Stimulated activated naive CD8-positive, alpha-beta T cell treated with anti-CD3 and anti-CD28 coated beads, Interleukin-15, Interleukin-2, amounts not matched to agents 100 ng/mL and 50 ng/mL, for 24 hours (primary cell): ENCODE measurements around the gene CDK19.
"Not testable (repeated sequence)": the region's sequence is repeated elsewhere in the genome, so short reads cannot be mapped to it uniquely, and the experiment has no call there.

Experiments used
- H3K27ac Mint-ChIP-seq: one replicate; pipeline ENCODE4 v1.8.0; 2021; ENCODE audit warnings: mild to moderate bottlenecking, mixed read lengths
- H3K27me3 Mint-ChIP-seq: one replicate; pipeline ENCODE4 v1.8.0; 2021; ENCODE audit warnings: mixed read lengths
- H3K36me3 Mint-ChIP-seq: one replicate; pipeline ENCODE4 v1.8.0; 2021; ENCODE audit warnings: low read depth, mixed read lengths
- H3K4me1 Mint-ChIP-seq: one replicate; pipeline ENCODE4 v1.8.0; 2021; ENCODE audit warnings: low read depth, mixed read lengths
- H3K4me3 Mint-ChIP-seq: one replicate; pipeline ENCODE4 v1.8.0; 2021; ENCODE audit warnings: mild to moderate bottlenecking, mixed read lengths
- H3K9me3 Mint-ChIP-seq: one replicate; pipeline ENCODE4 v1.8.0; 2021; ENCODE audit warnings: mixed read lengths

Gene CDK19

GRCh38 chr6:110606151-110606550 lies 209.1 kb downstream of the CDK19 start:
- Mint-ChIP-seq H3K4me1 (no peaks in the 10 kb centered on the region), H3K27ac (no peak overlapping the region), H3K27me3 (no peaks in the 10 kb centered on the region), H3K9me3 (no peaks in the 10 kb centered on the region), H3K36me3 (no peaks in the 10 kb centered on the region), H3K4me3 (no peak overlapping the region)

- not testable (repeated sequence) for H3K9me3 Mint-ChIP-seq, H3K36me3 Mint-ChIP-seq, H3K27ac Mint-ChIP-seq, H3K4me3 Mint-ChIP-seq, H3K27me3 Mint-ChIP-seq, H3K4me1 Mint-ChIP-seq
Observed at GRCh38 chr6:110600640-110601039, 214.6 kb downstream of the CDK19 start.

- H3K36me3 Mint-ChIP-seq, result no peaks in the 10 kb centered on the region
- no peaks in the 10 kb centered on the region for H3K9me3 Mint-ChIP-seq
- H3K27ac Mint-ChIP-seq, result no peak overlapping the region
- H3K4me1 Mint-ChIP-seq, result no peaks in the 10 kb centered on the region
- no peaks in the 10 kb centered on the region for H3K27me3 Mint-ChIP-seq
- no peak overlapping the region for H3K4me3 Mint-ChIP-seq
Observed at GRCh38 chr6:110597761-110598160, 217.5 kb downstream of the CDK19 start.

- Mint-ChIP-seq H3K9me3 (no peaks in the 10 kb centered on the region), H3K27me3 (no peaks in the 10 kb centered on the region), H3K36me3 (no peaks in the 10 kb centered on the region), H3K27ac (no peak overlapping the region), H3K4me1 (peaks cover under 1% of the 10 kb centered on the region), H3K4me3 (no peak overlapping the region)
Observed at GRCh38 chr6:110596354-110596753, 218.9 kb downstream of the CDK19 start.

GRCh38 chr6:110595112-110595511 lies 220.2 kb downstream of the CDK19 start:
- peaks cover 13% of the 10 kb centered on the region for H3K4me1 Mint-ChIP-seq
- no peak overlapping the region for H3K4me3 Mint-ChIP-seq
- H3K27me3 Mint-ChIP-seq, result no peaks in the 10 kb centered on the region
- no peak overlapping the region for H3K27ac Mint-ChIP-seq
- no peaks in the 10 kb centered on the region for H3K36me3 Mint-ChIP-seq
- H3K9me3 Mint-ChIP-seq, result no peaks in the 10 kb centered on the region

- Mint-ChIP-seq H3K27ac (no peak overlapping the region), H3K4me3 (no peak overlapping the region), H3K27me3 (no peaks in the 10 kb centered on the region), H3K36me3 (no peaks in the 10 kb centered on the region), H3K4me1 (peaks cover 18% of the 10 kb centered on the region), H3K9me3 (no peaks in the 10 kb centered on the region)
Observed at GRCh38 chr6:110593637-110594036, 221.6 kb downstream of the CDK19 start.

GRCh38 chr6:110592765-110593164 lies 222.5 kb downstream of the CDK19 start:
- Mint-ChIP-seq H3K27me3 (no peaks in the 10 kb centered on the region), H3K4me1 (peaks cover 18% of the 10 kb centered on the region), H3K4me3 (no peak overlapping the region), H3K36me3 (no peaks in the 10 kb centered on the region), H3K9me3 (no peaks in the 10 kb centered on the region), H3K27ac (no peak overlapping the region)

GRCh38 chr6:110590821-110591351 lies 224.4 kb downstream of the CDK19 start:
- Mint-ChIP-seq H3K27me3 (no peaks in the 10 kb centered on the region), H3K9me3 (no peaks in the 10 kb centered on the region), H3K4me1 (peaks cover 18% of the 10 kb centered on the region), H3K27ac (no peak overlapping the region), H3K36me3 (no peaks in the 10 kb centered on the region), H3K4me3 (no peak overlapping the region)

- Mint-ChIP-seq H3K36me3 (no peaks in the 10 kb centered on the region), H3K27ac (no peak overlapping the region), H3K9me3 (no peaks in the 10 kb centered on the region), H3K27me3 (no peaks in the 10 kb centered on the region), H3K4me1 (peaks cover 18% of the 10 kb centered on the region), H3K4me3 (no peak overlapping the region)
Observed at GRCh38 chr6:110589865-110590513, 225.3 kb downstream of the CDK19 start.

GRCh38 chr6:110587328-110587727 lies 227.9 kb downstream of the CDK19 start:
- Mint-ChIP-seq H3K4me1 (peaks cover 18% of the 10 kb centered on the region), H3K4me3 (no peak overlapping the region), H3K27ac (no peak overlapping the region), H3K36me3 (no peaks in the 10 kb centered on the region), H3K9me3 (no peaks in the 10 kb centered on the region), H3K27me3 (no peaks in the 10 kb centered on the region)

GRCh38 chr6:110581679-110582078 lies 233.6 kb downstream of the CDK19 start:
- no peak overlapping the region for H3K27ac Mint-ChIP-seq
- H3K27me3 Mint-ChIP-seq, result no peaks in the 10 kb centered on the region
- H3K36me3 Mint-ChIP-seq, result no peaks in the 10 kb centered on the region
- H3K4me1 Mint-ChIP-seq, result no peaks in the 10 kb centered on the region
- H3K9me3 Mint-ChIP-seq, result peaks cover 4% of the 10 kb centered on the region
- H3K4me3 Mint-ChIP-seq, result no peak overlapping the region

- H3K27ac Mint-ChIP-seq, H3K4me1 Mint-ChIP-seq, H3K36me3 Mint-ChIP-seq, H3K4me3 Mint-ChIP-seq, H3K9me3 Mint-ChIP-seq, H3K27me3 Mint-ChIP-seq: not testable (repeated sequence)
Observed at GRCh38 chr6:110577596-110578167, 237.6 kb downstream of the CDK19 start.

- Mint-ChIP-seq H3K4me1 (no peaks in the 10 kb centered on the region), H3K4me3 (no peak overlapping the region), H3K27ac (no peak overlapping the region), H3K9me3 (peaks cover 4% of the 10 kb centered on the region), H3K27me3 (no peaks in the 10 kb centered on the region), H3K36me3 (no peaks in the 10 kb centered on the region)
Observed at GRCh38 chr6:110575925-110576463, 239.3 kb downstream of the CDK19 start.

GRCh38 chr6:110574817-110575216 lies 240.5 kb downstream of the CDK19 start:
- H3K36me3 Mint-ChIP-seq, result no peaks in the 10 kb centered on the region
- no peaks in the 10 kb centered on the region for H3K27me3 Mint-ChIP-seq
- no peaks in the 10 kb centered on the region for H3K4me1 Mint-ChIP-seq
- H3K27ac Mint-ChIP-seq, result no peak overlapping the region
- H3K4me3 Mint-ChIP-seq, result no peak overlapping the region
- peaks cover 4% of the 10 kb centered on the region for H3K9me3 Mint-ChIP-seq

GRCh38 chr6:110573537-110573936 lies 241.7 kb downstream of the CDK19 start:
- no peaks in the 10 kb centered on the region for H3K9me3 Mint-ChIP-seq
- H3K4me1 Mint-ChIP-seq, result no peaks in the 10 kb centered on the region
- H3K27ac Mint-ChIP-seq, result no peak overlapping the region
- no peaks in the 10 kb centered on the region for H3K27me3 Mint-ChIP-seq
- H3K4me3 Mint-ChIP-seq, result no peak overlapping the region
- no peaks in the 10 kb centered on the region for H3K36me3 Mint-ChIP-seq

- Mint-ChIP-seq H3K9me3 (no peaks in the 10 kb centered on the region), H3K27me3 (no peaks in the 10 kb centered on the region), H3K27ac (no peak overlapping the region), H3K4me3 (no peak overlapping the region), H3K36me3 (no peaks in the 10 kb centered on the region), H3K4me1 (no peaks in the 10 kb centered on the region)
Observed at GRCh38 chr6:110573136-110573535, 242.1 kb downstream of the CDK19 start.
